HG03469 (cell line): ENCODE results near the gene METTL3.

Experiments
- ATAC-seq: cut with Tn5 transposase; IDR thresholded peaks from one replicate; pipeline ENCODE4 v1.9.1; 2021; ENCODE audit warnings: mild to moderate bottlenecking, moderate library complexity, moderate number of reproducible peaks; ENCODE audit not compliant: unreplicated experiment

METTL3 gene

GRCh38 chr14:21476925-21477681 lies 34.0 kb downstream of the METTL3 start, which contains the start of the genes RAB2B and TOX4:
TSS of gene RAB2B (minus strand) at chr14:21476959. CDS start at chr14:21476872, 87 bp downstream.
TSS of gene TOX4 (plus strand) at chr14:21477195. CDS start at chr14:21477279, 84 bp downstream.
- ATAC-seq, result peak; percentile 99

- ATAC-seq, result no peak
Measured at GRCh38 chr14:21476523-21476924, 34.6 kb downstream of the METTL3 start.

DNA sequence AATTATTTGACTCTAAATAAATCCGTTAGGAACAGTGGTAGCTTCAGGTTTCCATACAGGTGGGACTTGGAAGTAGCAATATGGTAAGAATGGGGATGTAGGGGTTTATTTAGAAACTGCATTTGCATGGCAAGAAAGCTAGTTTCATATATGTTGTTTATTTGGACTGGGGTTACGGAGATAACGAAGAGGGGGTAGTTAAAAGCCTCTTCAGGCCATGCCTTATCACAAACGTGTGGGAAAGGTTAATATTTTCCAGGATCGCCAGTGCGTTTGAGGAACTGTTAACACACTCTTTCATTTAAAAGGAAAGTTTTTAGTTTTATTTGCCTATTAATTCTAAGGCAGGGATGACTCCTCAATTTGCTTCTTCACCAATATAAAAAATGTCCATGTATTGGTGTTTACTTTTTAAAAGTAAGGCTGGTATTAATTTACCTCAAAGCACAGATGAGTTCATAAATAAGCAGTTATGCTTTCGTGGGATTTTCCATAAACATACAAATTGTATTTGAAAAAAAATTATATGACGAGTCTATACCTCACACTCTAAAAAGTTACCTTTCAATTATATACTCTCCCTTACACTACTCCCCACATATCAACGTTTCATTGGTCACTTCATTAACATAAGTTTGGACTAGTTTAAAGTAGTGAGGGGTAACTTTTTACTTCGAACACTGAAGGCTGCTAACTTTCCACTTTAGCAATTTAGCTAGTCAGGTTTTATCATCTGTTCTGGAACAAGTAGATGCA lies 35.2 kb downstream of the METTL3 start:
- peak; percentile 1 for ATAC-seq

DNA sequence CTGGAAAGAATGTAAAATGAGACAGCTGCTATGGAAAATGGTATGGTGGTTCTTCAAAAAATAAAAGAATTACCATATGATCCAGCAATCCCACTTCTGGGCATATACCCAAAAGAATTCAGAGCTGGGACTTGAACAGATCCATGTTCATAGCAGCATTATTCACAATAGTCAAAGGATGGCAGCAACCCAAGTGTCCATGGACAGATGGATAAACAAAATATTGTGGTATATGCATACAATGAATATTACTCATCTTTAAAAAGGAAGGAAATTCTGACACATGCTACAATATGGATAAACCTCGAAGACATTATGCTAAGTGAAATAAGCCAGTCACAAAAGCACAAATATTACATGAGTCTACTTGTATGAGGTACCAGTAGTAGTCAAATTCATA lies 43.5 kb downstream of the METTL3 start:
- no peak for ATAC-seq

- ATAC-seq, result peak; percentile 94
Measured at GRCh38 chr14:21455912-21456667, 55.0 kb downstream of the METTL3 start, which contains the start of gene CHD8. TSS of gene CHD8 (minus strand) at chr14:21456123. CDS start at chr14:21431643, 24,480 bp downstream.

DNA sequence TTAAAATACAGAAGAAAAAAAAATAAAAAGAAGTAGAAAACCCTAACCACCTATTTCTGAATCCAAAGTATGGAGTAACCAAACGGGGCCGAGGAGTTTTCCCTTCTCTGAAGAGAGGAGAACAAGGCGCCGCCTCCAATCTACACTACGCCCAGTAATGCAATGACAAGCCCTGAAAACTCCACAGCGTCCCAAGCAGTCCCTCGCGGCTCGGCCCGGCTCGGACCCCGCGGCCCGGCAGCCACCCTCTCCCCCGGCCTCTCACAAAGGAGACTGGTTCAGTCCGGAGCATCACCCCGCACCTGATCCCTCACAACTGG lies 55.6 kb downstream of the METTL3 start:
- no peak for ATAC-seq

DNA sequence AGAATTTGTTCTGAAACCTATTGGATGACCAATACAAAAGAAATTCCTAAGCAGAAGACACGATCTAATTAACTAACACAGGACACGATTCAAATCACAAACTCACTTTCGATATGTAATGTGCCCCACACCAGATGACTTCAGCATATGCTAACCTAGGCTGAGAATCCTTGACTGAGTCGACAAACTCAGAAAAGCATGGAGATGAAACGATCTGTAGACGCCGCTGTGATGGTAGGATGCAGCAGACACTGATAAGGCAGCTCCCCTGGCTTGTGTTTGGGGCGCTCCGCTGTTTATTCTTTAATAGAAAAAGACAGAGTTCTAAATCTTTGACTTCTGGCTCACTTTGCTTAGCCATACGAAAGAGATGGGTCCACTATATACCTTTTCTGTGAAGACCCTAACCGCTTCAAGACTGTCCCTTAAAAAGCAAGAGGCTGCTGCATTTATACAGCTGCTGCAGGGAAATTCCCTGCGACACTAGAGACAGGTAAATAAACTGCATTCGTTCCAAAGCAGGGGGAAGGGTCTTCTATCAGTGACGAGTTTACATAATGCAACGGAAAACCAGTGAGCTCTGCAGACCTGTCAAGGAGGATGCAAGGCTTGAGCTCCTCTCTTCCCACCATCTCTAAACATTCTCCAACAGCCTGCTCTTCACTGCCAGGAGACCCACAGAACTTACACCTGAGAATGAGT lies 56.1 kb downstream of the METTL3 start:
- no peak for ATAC-seq

GRCh38 chr14:21449899-21450216 lies 61.3 kb downstream of the METTL3 start:
- no peak for ATAC-seq
